Measurements from ENCODE around the gene R3HCC1L. TPM values are rescaled to one million over a fixed set of nuclear protein-coding genes. Genes with fewer than 3 reads are reported as not detected.

Gene R3HCC1L
- total and polyA plus RNA-seq, 2 of the 4 experiments (the other 2 are of a cell fraction), result 8.3 to 14.7 TPM

DNA sequence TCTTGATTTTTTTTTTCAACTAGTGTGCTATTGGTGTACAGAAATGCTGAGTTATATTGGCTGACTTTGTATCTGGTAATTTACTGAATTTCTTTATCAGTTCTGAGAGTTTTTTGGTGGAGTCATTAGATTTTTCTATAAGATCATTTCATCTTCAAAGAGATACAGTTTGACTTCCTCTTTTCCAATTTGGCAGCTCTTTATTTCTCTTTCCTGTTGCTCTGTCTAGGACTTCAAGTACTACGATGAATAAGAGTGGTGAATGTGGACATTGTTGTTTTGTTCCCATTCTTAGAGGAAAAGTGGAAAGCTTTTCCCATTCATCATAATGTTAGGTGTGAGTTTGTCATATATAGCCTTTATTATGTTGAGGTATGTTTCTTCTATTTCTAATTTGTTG lies 83.3 kb downstream of the R3HCC1L start:
- peaks cover 12 to 21% of the 10 kb centered on the region in 2 experiments for H3K79me1 ChIP-seq (ENCODE audit: low read depth in 1 of 2, low read length in 2 of 2)
- no peaks in the 10 kb centered on the region for H3K27me3 ChIP-seq (ENCODE audit: control insufficient read depth, insufficient read depth, low read length)
- H2BK5ac ChIP-seq (ENCODE audit: low read depth, low read length, poor library complexity, severe bottlenecking), result no peak overlapping the region
- peaks cover 2% of the 10 kb centered on the region; the same call in 1 of the 2 replicates for H3K36me3 ChIP-seq (ENCODE audit: control insufficient read depth, insufficient read depth, low read length)
- no peak overlapping the region for H2BK120ac ChIP-seq (ENCODE audit: low read depth, low read length)
- H4K20me1 ChIP-seq (ENCODE audit: insufficient read depth, low read length), result no peaks in the 10 kb centered on the region
- H2BK20ac ChIP-seq (ENCODE audit: low read depth, low read length), result no peak overlapping the region
- CTCF ChIA-PET, result interaction anchor here (0.6 kb wide), 1 partner anchor 953 kb away, joined by 4 read pairs; no protein-coding TSS in a partner anchor
- H4K91ac ChIP-seq (ENCODE audit: insufficient read depth, low read depth, low read length), result no peak overlapping the region
- DNase-seq (no peak), ATAC-seq (ENCODE audit: low read depth) (no peak)
- H2BK15ac ChIP-seq (ENCODE audit: low read depth, low read length), result no peak overlapping the region
- no peak overlapping the region for H3K9ac ChIP-seq (ENCODE audit: low read depth, low read length)
- H4K5ac ChIP-seq (ENCODE audit: low read depth, low read length), result no peak overlapping the region
- no peak overlapping the region for H3K56ac ChIP-seq (ENCODE audit: extremely low read depth, insufficient read depth, low read length)
- BruUV-seq (replicated peaks), result no TSS peak
- H3K4me1 ChIP-seq (ENCODE audit: control insufficient read depth, insufficient read depth, low read length), result no peaks in the 10 kb centered on the region
- no peak overlapping the region for H3K23ac ChIP-seq (ENCODE audit: low read depth, low read length)
- POLR2A ChIA-PET (ENCODE audit: unreplicated experiment), result no interaction called here
- H3K27ac ChIP-seq (ENCODE audit: insufficient read depth, low read length), result no peak overlapping the region
- no peak overlapping the region for H2AK5ac ChIP-seq (ENCODE audit: low read depth, low read length)
- intact Hi-C loops (cut with micrococcal nuclease), result no loop called here
- no peak overlapping the region for H2AK9ac ChIP-seq (replicated peaks; ENCODE audit: low read depth, low read length, poor library complexity)
- no peak overlapping the region for H3K14ac ChIP-seq (replicated peaks; ENCODE audit: low read depth, low read length)
- no peak overlapping the region for H4K8ac ChIP-seq (ENCODE audit: low read depth in 2 of 2, low read length in 2 of 2)
- H3K9me3 ChIP-seq (ENCODE audit: control insufficient read depth, insufficient read depth, low read length), result no peaks in the 10 kb centered on the region
- no peak overlapping the region for H3K4me2 ChIP-seq (ENCODE audit: low read depth, low read length)
- H3K4ac ChIP-seq (ENCODE audit: low read depth, low read length), result no peak overlapping the region
- WGBS, 2 experiments (ENCODE audit: extremely low coverage in 2 of 2, insufficient read length in 1 of 2), result no CpG with 5 or more reads among the region's 1 CpG
- no peak overlapping the region for H3K18ac ChIP-seq (ENCODE audit: low read depth, low read length)
- no peaks in the 10 kb centered on the region for H3K9me1 ChIP-seq (ENCODE audit: insufficient read depth, low read length)
- no peak overlapping the region for H2AFZ ChIP-seq (replicated peaks; ENCODE audit: low read length, poor library complexity)
- in situ Hi-C loops (cut with MboI; ENCODE audit: low sequenced_read_pairs), result no loop called here
- H3K4me3 ChIP-seq (ENCODE audit: insufficient read depth, low read depth, low read length), result no peak overlapping the region
- TF ChIP-seq FOS (IDR thresholded peaks at IDR 0.05; ENCODE audit: low read depth, low read length) (no peak), POLR2A (IDR thresholded peaks at IDR 0.05; ENCODE audit: low read depth, low read length) (no peak)
- dilution Hi-C loops (cut with HindIII; ENCODE audit: low sequenced_read_pairs, unreplicated experiment), result no loop called here
